Anterior cingulate cortex (tissue), 58 donors: ENCODE data around the gene ROCK2.

Source experiments
- DNase-seq, 58 donors: peaks; one replicate each; lab custom pipeline; 2025; lab: John Stamatoyannopoulos, UW

The ROCK2 gene

GRCh38 chr2:11344342-11344955, at the start of gene ROCK2:
Gene ROCK2 (minus strand): TSS chr2:11344636. CDS start chr2:11344136, 500 bp downstream.
- peak in 56 of 58 donors; percentile 34 to 89 (median 77) for DNase-seq

- DNase-seq, result no peak
Measured at GRCh38 chr2:11393711-11394236, 49.3 kb upstream of the ROCK2 start.

- no peak for DNase-seq
Measured at GRCh38 chr2:11391942-11392266, 47.5 kb upstream of the ROCK2 start.

GRCh38 chr2:11390399-11390658, 45.9 kb upstream of the ROCK2 start:
- no peak for DNase-seq

- no peak for DNase-seq
Measured at GRCh38 chr2:11389551-11390398, 45.3 kb upstream of the ROCK2 start.

- no peak for DNase-seq
Measured at GRCh38 chr2:11389052-11389420, 44.6 kb upstream of the ROCK2 start.

GRCh38 chr2:11388262-11389051, 44.0 kb upstream of the ROCK2 start:
- DNase-seq, result no peak

- no peak for DNase-seq
Measured at GRCh38 chr2:11387843-11388242, 43.4 kb upstream of the ROCK2 start.

GRCh38 chr2:11387100-11387390, 42.6 kb upstream of the ROCK2 start:
- DNase-seq, result no peak

- DNase-seq, result no peak
Measured at GRCh38 chr2:11385847-11386246, 41.4 kb upstream of the ROCK2 start.

GRCh38 chr2:11385216-11385615, 40.8 kb upstream of the ROCK2 start:
- DNase-seq, result no peak

GRCh38 chr2:11379558-11379957, 35.1 kb upstream of the ROCK2 start:
- DNase-seq, result no peak

GRCh38 chr2:11377928-11378545, 33.6 kb upstream of the ROCK2 start:
- DNase-seq, result no peak

GRCh38 chr2:11376071-11376470, 31.6 kb upstream of the ROCK2 start:
- DNase-seq, result no peak

GRCh38 chr2:11375689-11376027, 31.2 kb upstream of the ROCK2 start:
- DNase-seq, result no peak

- DNase-seq, result no peak
Measured at GRCh38 chr2:11375025-11375688, 30.7 kb upstream of the ROCK2 start.

- DNase-seq, result no peak
Measured at GRCh38 chr2:11373096-11373495, 28.7 kb upstream of the ROCK2 start.

GRCh38 chr2:11371092-11371937, 26.9 kb upstream of the ROCK2 start:
- no peak for DNase-seq

- no peak for DNase-seq
Measured at GRCh38 chr2:11370377-11371091, 26.1 kb upstream of the ROCK2 start.
